ENCODE results near the gene LAMA3. TPM values are rescaled to one million over a fixed set of nuclear protein-coding genes. Genes with fewer than 3 reads are reported as not detected.

Gene LAMA3
- total RNA-seq, 2 donors from 2014 or later: 30.1 to 34.2 TPM

- TF ChIP-seq, protein P1, sequence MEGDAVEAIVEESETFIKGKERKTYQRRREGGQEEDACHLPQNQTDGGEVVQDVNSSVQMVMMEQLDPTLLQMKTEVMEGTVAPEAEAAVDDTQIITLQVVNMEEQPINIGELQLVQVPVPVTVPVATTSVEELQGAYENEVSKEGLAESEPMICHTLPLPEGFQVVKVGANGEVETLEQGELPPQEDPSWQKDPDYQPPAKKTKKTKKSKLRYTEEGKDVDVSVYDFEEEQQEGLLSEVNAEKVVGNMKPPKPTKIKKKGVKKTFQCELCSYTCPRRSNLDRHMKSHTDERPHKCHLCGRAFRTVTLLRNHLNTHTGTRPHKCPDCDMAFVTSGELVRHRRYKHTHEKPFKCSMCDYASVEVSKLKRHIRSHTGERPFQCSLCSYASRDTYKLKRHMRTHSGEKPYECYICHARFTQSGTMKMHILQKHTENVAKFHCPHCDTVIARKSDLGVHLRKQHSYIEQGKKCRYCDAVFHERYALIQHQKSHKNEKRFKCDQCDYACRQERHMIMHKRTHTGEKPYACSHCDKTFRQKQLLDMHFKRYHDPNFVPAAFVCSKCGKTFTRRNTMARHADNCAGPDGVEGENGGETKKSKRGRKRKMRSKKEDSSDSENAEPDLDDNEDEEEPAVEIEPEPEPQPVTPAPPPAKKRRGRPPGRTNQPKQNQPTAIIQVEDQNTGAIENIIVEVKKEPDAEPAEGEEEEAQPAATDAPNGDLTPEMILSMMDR (IDR thresholded peaks at IDR 0.05): no peak
- H3K27ac ChIP-seq: no peak overlapping the region
- no peaks in the 10 kb centered on the region for H3K27me3 ChIP-seq (replicated peaks; ENCODE audit: insufficient read depth)
- no peaks in the 10 kb centered on the region for H3K9me3 ChIP-seq
- DNase-seq (ENCODE audit: low spot score) (no peak), ATAC-seq (ENCODE audit: insufficient number of reproducible peaks, low FRiP score, low read depth) (no peak)
- H3K4me1 ChIP-seq (ENCODE audit: control insufficient read depth in 1 of 2, low read depth in 2 of 2): peaks cover 9 to 19% of the 10 kb centered on the region in 2 donors
- H3K4me3 ChIP-seq: no peak overlapping the region
- no peaks in the 10 kb centered on the region for H3K36me3 ChIP-seq
These were observed 190.3 kb downstream of the LAMA3 start for GRCh38 chr18:23879544-23879943.

- no peak overlapping the region for H3K4me3 ChIP-seq
- no peak for ATAC-seq (ENCODE audit: insufficient number of reproducible peaks, low FRiP score, low read depth)
- H3K4me1 ChIP-seq (ENCODE audit: control insufficient read depth in 1 of 2, low read depth in 2 of 2): peaks cover 13 to 25% of the 10 kb centered on the region in 2 donors
- H3K27me3 ChIP-seq (replicated peaks; ENCODE audit: insufficient read depth): no peaks in the 10 kb centered on the region
- TF ChIP-seq, protein P1 (IDR thresholded peaks at IDR 0.05): no peak
- no peaks in the 10 kb centered on the region for H3K9me3 ChIP-seq
- DNase-seq (ENCODE audit: low spot score): no peak
- no peak overlapping the region for H3K27ac ChIP-seq
- H3K36me3 ChIP-seq: no peaks in the 10 kb centered on the region
These were observed 190.8 kb downstream of the LAMA3 start for GRCh38 chr18:23879966-23880565.

DNA sequence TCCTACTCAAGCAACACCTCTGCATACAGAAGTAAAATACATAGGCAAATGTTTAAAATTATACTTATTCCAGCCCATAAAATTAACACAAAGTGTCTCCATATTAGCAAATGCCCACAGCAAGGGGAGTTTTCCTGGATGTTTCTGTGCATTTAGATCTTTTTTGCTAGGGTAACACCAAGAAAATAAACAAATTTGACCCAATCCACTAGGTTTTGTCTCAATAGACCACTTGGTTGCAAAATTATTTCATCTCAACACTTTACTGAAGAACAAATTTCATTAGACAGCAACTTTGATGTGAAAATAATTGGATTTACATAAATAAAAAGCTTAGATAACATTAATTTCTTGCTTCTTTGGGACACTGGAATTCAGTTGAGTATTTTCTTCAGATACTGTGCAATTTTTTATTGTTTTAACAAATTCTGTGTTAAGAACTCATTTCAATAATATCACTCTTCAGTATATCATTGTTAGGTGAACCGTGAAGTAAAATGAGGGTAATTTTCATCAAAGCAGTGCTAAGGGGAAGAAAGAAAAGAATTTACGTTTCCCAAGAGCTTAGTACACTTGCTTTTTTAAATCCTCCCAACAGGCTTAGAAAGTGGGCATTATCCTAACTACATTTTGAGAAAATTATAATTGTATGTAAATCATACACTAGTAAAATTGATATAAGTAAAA lies 191.8 kb downstream of the LAMA3 start:
- H3K4me1 ChIP-seq (ENCODE audit: control insufficient read depth in 1 of 2, low read depth in 2 of 2): peaks cover 17 to 33% of the 10 kb centered on the region in 2 donors
- no peak overlapping the region for H3K4me3 ChIP-seq
- TF ChIP-seq, protein P1 (IDR thresholded peaks at IDR 0.05): no peak
- H3K27me3 ChIP-seq (replicated peaks; ENCODE audit: insufficient read depth): no peaks in the 10 kb centered on the region
- H3K9me3 ChIP-seq: no peaks in the 10 kb centered on the region
- DNase-seq (ENCODE audit: low spot score) (no peak), ATAC-seq (ENCODE audit: insufficient number of reproducible peaks, low FRiP score, low read depth) (no peak)
- H3K36me3 ChIP-seq: no peaks in the 10 kb centered on the region
- no peak overlapping the region for H3K27ac ChIP-seq

GRCh38 chr18:23881778-23882177 lies 192.5 kb downstream of the LAMA3 start:
- no peaks in the 10 kb centered on the region for H3K9me3 ChIP-seq
- peaks cover 17 to 36% of the 10 kb centered on the region in 2 donors for H3K4me1 ChIP-seq (ENCODE audit: control insufficient read depth in 1 of 2, low read depth in 2 of 2)
- H3K36me3 ChIP-seq: no peaks in the 10 kb centered on the region
- ATAC-seq (ENCODE audit: insufficient number of reproducible peaks, low FRiP score, low read depth): no peak
- H3K27ac ChIP-seq: no peak overlapping the region
- DNase-seq (ENCODE audit: low spot score): no peak
- H3K27me3 ChIP-seq (replicated peaks; ENCODE audit: insufficient read depth): no peaks in the 10 kb centered on the region
- no peak overlapping the region for H3K4me3 ChIP-seq
- TF ChIP-seq, protein P1 (IDR thresholded peaks at IDR 0.05): no peak

- H3K27me3 ChIP-seq (replicated peaks; ENCODE audit: insufficient read depth): no peaks in the 10 kb centered on the region
- peak overlapping the region in 1 of 2 donors; percentile 81 for H3K27ac ChIP-seq
- H3K9me3 ChIP-seq: no peaks in the 10 kb centered on the region
- H3K36me3 ChIP-seq: no peaks in the 10 kb centered on the region
- H3K4me3 ChIP-seq: no peak overlapping the region
- peaks cover 17 to 46% of the 10 kb centered on the region in 2 donors for H3K4me1 ChIP-seq (ENCODE audit: control insufficient read depth in 1 of 2, low read depth in 2 of 2)
- TF ChIP-seq, protein P1 (IDR thresholded peaks at IDR 0.05): no peak
- DNase-seq (ENCODE audit: low spot score) (no peak), ATAC-seq (ENCODE audit: insufficient number of reproducible peaks, low FRiP score, low read depth) (no peak)
These were observed 193.5 kb downstream of the LAMA3 start for GRCh38 chr18:23882616-23883276.
